ENCODE results near the gene TRAPPC1.
A peak's percentile ranks its signal among the peaks of the same experiment; 100 is the strongest.
"Not testable (repeated sequence)": the region's sequence is repeated elsewhere in the genome, so short reads cannot be mapped to it uniquely, and the experiment has no call there.

TRAPPC1 gene

DNA sequence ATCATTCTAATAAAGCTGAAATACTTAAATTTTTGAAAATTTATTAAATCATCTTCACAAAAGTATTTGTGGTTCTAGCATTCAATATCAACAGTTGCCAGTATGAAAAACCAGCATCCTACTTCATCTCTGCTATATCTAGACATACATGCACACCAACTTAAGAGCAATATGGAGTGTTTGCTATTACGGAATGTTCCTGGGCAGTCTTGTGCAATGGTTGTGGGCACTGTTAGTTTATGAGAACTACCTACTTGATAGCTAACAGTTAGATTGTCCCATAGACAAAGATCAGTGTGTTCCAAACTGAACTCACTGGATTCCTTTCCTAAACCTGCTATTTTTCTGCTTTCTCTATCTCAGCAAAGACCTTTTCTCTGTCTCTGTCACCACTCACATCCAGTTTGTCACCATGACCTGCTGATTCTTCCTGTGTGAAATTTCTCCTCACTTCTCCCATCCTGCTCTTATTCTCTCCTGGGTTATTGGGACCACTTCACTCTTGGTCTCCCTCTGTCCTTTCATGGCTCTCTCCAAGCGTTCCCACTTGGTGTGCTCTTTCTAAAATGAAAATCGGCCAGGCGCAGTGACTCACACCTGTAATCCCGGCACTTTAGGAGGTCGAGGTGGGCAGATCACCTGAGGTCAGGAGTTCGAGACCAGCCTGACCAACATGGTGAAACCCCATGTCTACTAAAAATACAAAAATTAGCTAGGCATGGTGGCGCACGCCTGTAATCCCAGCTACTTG lies 27.9 kb upstream of the TRAPPC1 start:
- Histone ChIP-seq H3K36me3 (ENCODE audit: low read depth) (no peaks in the 10 kb centered on the region), H3K27me3 (ENCODE audit: insufficient read depth, poor library complexity, severe bottlenecking) (no peaks in the 10 kb centered on the region), H3K9me3 (ENCODE audit: severe bottlenecking) (no peaks in the 10 kb centered on the region), H3K4me1 (ENCODE audit: insufficient read depth, poor library complexity, severe bottlenecking) (no peaks in the 10 kb centered on the region), H3K27ac (ENCODE audit: poor library complexity, severe bottlenecking) (no peak overlapping the region), H3K4me3 (ENCODE audit: severe bottlenecking) (no peak overlapping the region)
- ATAC-seq (ENCODE audit: low read depth) (no peak), DNase-seq (ENCODE audit: low spot score) (no peak)
- TF ChIP-seq, protein P1, sequence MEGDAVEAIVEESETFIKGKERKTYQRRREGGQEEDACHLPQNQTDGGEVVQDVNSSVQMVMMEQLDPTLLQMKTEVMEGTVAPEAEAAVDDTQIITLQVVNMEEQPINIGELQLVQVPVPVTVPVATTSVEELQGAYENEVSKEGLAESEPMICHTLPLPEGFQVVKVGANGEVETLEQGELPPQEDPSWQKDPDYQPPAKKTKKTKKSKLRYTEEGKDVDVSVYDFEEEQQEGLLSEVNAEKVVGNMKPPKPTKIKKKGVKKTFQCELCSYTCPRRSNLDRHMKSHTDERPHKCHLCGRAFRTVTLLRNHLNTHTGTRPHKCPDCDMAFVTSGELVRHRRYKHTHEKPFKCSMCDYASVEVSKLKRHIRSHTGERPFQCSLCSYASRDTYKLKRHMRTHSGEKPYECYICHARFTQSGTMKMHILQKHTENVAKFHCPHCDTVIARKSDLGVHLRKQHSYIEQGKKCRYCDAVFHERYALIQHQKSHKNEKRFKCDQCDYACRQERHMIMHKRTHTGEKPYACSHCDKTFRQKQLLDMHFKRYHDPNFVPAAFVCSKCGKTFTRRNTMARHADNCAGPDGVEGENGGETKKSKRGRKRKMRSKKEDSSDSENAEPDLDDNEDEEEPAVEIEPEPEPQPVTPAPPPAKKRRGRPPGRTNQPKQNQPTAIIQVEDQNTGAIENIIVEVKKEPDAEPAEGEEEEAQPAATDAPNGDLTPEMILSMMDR (IDR thresholded peaks at IDR 0.05; ENCODE audit: poor library complexity, severe bottlenecking), result no peak

DNA sequence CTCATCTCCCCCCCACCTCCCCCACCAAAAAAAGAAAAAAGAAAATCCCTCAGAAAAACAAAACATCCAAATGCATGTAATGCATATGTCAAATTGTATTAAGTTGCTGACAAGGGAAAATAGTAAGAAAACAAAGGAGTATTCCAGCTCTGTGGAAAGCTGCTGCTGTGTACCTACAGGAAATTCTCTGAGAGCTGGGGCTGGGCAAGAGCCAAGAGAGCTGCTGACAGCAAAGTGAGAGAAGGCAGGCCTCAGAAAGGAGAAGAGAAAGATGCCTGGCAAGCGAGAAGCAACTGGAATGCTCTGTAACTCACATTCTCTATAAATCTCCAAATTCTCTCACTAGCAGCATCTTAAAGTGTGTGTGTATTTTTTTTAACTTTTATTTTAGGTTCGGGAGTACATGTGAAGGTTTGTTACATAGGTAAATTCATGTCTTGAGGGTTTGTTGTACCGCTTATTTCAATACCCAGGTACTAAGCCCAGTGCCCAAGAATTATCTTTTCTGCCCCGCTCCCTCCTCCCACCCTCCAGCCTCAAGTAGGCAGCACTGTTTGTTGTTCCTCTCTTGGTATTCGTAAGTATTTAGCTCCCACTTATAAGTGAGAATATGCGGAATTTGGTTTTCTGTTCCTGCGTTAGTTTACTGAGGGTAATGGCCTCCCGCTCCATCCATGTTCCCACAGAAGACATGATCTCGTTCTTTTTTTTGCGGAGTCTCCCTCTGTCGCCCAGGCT lies 24.7 kb upstream of the TRAPPC1 start:
- Histone ChIP-seq H3K4me1 (ENCODE audit: insufficient read depth, poor library complexity, severe bottlenecking) (no peaks in the 10 kb centered on the region), H3K27ac (ENCODE audit: poor library complexity, severe bottlenecking) (no peak overlapping the region), H3K36me3 (ENCODE audit: low read depth) (no peaks in the 10 kb centered on the region), H3K4me3 (ENCODE audit: severe bottlenecking) (no peak overlapping the region), H3K9me3 (ENCODE audit: severe bottlenecking) (no peaks in the 10 kb centered on the region), H3K27me3 (ENCODE audit: insufficient read depth, poor library complexity, severe bottlenecking) (no peaks in the 10 kb centered on the region)
- ATAC-seq (ENCODE audit: low read depth) (no peak), DNase-seq (ENCODE audit: low spot score) (no peak)
- TF ChIP-seq, protein P1 (IDR thresholded peaks at IDR 0.05; ENCODE audit: poor library complexity, severe bottlenecking), result no peak

DNA sequence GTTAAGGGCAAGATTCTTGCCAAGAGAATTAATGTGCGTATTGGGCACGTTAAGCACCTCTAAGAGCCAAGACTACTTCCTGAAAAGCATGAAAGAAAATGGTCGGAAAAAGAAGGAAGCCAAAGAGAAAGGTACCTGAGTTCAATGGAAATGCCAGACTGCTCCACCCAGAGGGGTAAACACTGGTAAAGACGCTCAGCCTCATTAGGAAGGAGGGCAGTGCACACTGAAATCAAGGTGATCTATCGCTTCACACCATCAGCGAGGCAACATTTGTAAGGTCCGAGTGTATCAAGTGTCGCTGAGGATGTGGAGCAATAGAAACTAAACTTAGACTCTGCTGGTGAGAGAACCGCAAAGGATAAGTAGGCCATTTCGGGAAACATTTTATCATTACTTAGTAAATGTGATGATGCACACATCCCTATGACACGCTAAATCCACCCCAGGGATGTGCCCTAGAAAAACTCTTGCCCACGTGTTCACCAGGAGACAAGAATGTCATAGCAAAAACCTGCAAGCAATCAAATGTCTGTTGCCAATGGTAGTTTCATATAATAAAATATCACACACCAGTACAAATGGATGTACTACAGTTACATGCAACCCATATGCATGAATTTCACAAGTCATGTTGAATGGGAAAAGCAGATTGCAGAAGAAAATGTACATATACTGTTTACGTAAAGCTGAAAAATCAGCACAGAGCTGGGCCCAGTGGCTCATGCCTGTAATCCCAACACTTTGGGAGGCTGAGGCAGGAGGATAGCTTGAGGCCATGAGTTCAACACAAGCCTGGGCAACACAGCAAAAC lies 23.9 kb upstream of the TRAPPC1 start:
- no peaks in the 10 kb centered on the region for H3K9me3 ChIP-seq (ENCODE audit: severe bottlenecking)
- H3K4me1 ChIP-seq (ENCODE audit: insufficient read depth, poor library complexity, severe bottlenecking), result no peaks in the 10 kb centered on the region
- DNase-seq (ENCODE audit: low spot score) (no peak), ATAC-seq (ENCODE audit: low read depth) (no peak)
- no peaks in the 10 kb centered on the region for H3K27me3 ChIP-seq (ENCODE audit: insufficient read depth, poor library complexity, severe bottlenecking)
- TF ChIP-seq, protein P1 (IDR thresholded peaks at IDR 0.05; ENCODE audit: poor library complexity, severe bottlenecking), result no peak
- H3K27ac ChIP-seq (ENCODE audit: poor library complexity, severe bottlenecking), result no peak overlapping the region
- H3K36me3 ChIP-seq (ENCODE audit: low read depth), result no peaks in the 10 kb centered on the region
- no peak overlapping the region for H3K4me3 ChIP-seq (ENCODE audit: severe bottlenecking)

DNA sequence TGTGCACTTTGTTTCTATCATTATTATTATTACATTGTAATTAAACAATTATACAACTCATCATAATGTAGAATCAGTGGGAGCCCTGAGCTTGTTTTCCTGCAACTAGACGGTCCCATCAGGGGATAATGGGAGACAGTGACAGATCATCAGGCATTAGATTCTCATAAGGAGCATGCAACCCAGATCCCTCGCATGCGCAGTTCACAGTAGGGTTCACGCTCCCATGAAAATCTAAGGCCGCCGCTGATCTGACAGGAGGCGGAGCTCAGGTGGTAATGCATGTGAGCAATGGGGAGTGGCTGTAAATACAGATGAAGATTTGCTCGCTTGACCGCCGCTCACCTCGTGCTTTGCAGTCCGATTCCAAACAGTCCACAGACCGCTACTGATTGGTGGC lies 21.5 kb upstream of the TRAPPC1 start:
- not testable (repeated sequence) for H3K4me3 ChIP-seq (ENCODE audit: severe bottlenecking); H3K4me1 ChIP-seq (ENCODE audit: insufficient read depth, poor library complexity, severe bottlenecking); ATAC-seq (ENCODE audit: low read depth); H3K9me3 ChIP-seq (ENCODE audit: severe bottlenecking); H3K27me3 ChIP-seq (ENCODE audit: insufficient read depth, poor library complexity, severe bottlenecking); DNase-seq (ENCODE audit: low spot score); H3K27ac ChIP-seq (ENCODE audit: poor library complexity, severe bottlenecking)
- H3K36me3 ChIP-seq (ENCODE audit: low read depth), result peaks cover 20% of the 10 kb centered on the region

DNA sequence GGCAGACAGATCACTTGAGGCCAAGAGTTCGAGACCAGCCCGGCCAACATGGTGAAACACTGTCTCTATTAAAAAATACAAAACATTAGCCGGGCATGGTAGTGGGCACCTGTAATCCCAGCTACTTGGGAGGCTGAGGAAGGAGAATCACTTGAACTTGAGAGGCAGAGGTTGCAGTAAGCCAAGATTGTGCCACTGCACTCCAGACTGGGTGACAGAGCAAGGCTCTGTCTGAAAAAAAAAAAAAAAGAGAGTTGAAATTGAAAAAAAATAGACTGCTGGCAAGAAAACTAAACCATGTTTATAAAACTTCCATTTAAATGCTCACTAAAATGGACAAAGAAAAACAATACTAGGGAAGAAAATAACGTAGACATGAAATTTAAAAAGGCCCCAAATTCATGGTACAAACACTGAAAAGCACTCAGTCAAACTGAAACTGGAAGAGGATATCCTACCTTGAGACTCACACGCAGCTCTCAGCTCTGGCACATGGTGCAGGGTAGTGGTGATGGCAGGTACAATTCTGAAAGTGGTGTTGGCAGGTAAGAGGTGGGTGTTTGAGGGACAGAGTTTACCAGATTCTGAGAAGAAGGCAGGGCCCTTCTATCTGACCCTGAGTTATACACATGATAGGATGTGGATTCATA lies 19.5 kb upstream of the TRAPPC1 start:
- Histone ChIP-seq H3K9me3 (ENCODE audit: severe bottlenecking) (no peaks in the 10 kb centered on the region), H3K27me3 (ENCODE audit: insufficient read depth, poor library complexity, severe bottlenecking) (no peaks in the 10 kb centered on the region), H3K4me1 (ENCODE audit: insufficient read depth, poor library complexity, severe bottlenecking) (no peaks in the 10 kb centered on the region), H3K36me3 (ENCODE audit: low read depth) (peaks cover 36% of the 10 kb centered on the region), H3K27ac (ENCODE audit: poor library complexity, severe bottlenecking) (no peak overlapping the region), H3K4me3 (ENCODE audit: severe bottlenecking) (no peak overlapping the region)
- ATAC-seq (ENCODE audit: low read depth), result peak; percentile 23; the same call in 1 of the 3 replicates
- TF ChIP-seq, protein P1 (IDR thresholded peaks at IDR 0.05; ENCODE audit: poor library complexity, severe bottlenecking), result no peak
- DNase-seq (ENCODE audit: low spot score), result no peak

Data from RWPE2 (cell line).